ENCODE measurements around the gene ADCY3. TPM values are rescaled to one million over a fixed set of nuclear protein-coding genes. Genes with fewer than 3 reads are reported as not detected.

Gene ADCY3
- total RNA-seq, 1 experiment from 2014 or later, result 71.1 TPM

GRCh38 chr2:24870440-24870839 lies 49.6 kb downstream of the ADCY3 start:
- BruUV-seq (replicated peaks), result no TSS peak
- Histone ChIP-seq H3K79me2 (ENCODE audit: insufficient read depth, low read length) (no peaks in the 10 kb centered on the region; the same call in 1 of the 2 replicates), H4K20me1 (ENCODE audit: insufficient read depth) (no peaks in the 10 kb centered on the region), H3K27ac (ENCODE audit: low read depth, low read length) (no peak overlapping the region), H3K9me2 (ENCODE audit: insufficient read depth) (no peaks in the 10 kb centered on the region), H3K4me1 (ENCODE audit: control insufficient read depth in 1 of 2, insufficient read depth in 2 of 2, low read length in 2 of 2) (no peaks in the 10 kb centered on the region), H3K4me3 (replicated peaks in 1 of 2; ENCODE audit: low read depth in 1 of 2, low read length in 2 of 2) (no peak overlapping the region), H2AFZ (ENCODE audit: low read depth, low read length, poor library complexity, severe bottlenecking) (no peak overlapping the region), H3K4me2 (ENCODE audit: low read length) (no peak overlapping the region), H3K9me3 (ENCODE audit: control insufficient read depth in 1 of 2, insufficient read depth in 1 of 2, low read depth in 1 of 2, low read length in 2 of 2) (no peaks in the 10 kb centered on the region), H3K9ac (ENCODE audit: low read length) (no peak overlapping the region), H3K36me3 (ENCODE audit: control insufficient read depth in 1 of 2, insufficient read depth in 2 of 2, low read length in 2 of 2) (peaks cover 2 to 7% of the 10 kb centered on the region in 2 experiments; a peak in 2 of 4 replicates), H3K27me3 (ENCODE audit: insufficient read depth, low read length) (no peaks in the 10 kb centered on the region)
- POLR2A ChIA-PET, result no interaction called here
- CTCF ChIA-PET, result no interaction called here
- intact Hi-C loops (cut with micrococcal nuclease), result no loop called here
- ATAC-seq, result no peak
- no peak for DNase-seq (ENCODE audit: low read depth, low spot score)
- TF ChIP-seq CBX3 (IDR thresholded peaks at IDR 0.05; ENCODE audit: low read depth), result no peak
- no peak for TF ChIP-seq YY1 (IDR thresholded peaks at IDR 0.05; ENCODE audit: extremely low read depth, insufficient replicate concordance, low read depth, low read length)
- TF ChIP-seq ELF1 (IDR thresholded peaks at IDR 0.05; ENCODE audit: borderline replicate concordance, low read depth), result no peak
- TF ChIP-seq REST (IDR thresholded peaks at IDR 0.05; ENCODE audit: low read depth), result no peak
- TF ChIP-seq JUND (IDR thresholded peaks at IDR 0.05), result no peak
- TF ChIP-seq EGR1 (IDR thresholded peaks at IDR 0.05; ENCODE audit: low read depth), result no peak
- TF ChIP-seq POLR2A (IDR thresholded peaks at IDR 0.05; ENCODE audit: borderline replicate concordance, extremely low read depth, insufficient read depth, insufficient read length), result no peak
- TF ChIP-seq RAD21 (IDR thresholded peaks at IDR 0.05; ENCODE audit: low read depth), result no peak
- no peak for TF ChIP-seq FOSL1 (IDR thresholded peaks at IDR 0.05; ENCODE audit: low read depth)
- TF ChIP-seq POLR2AphosphoS5 (IDR thresholded peaks at IDR 0.05; ENCODE audit: low read depth, low read length), result no peak
- TF ChIP-seq TCF7L2 (IDR thresholded peaks at IDR 0.05; ENCODE audit: borderline replicate concordance, extremely low read depth, insufficient read depth, insufficient read length), result no peak
- no peak for TF ChIP-seq CTCF (IDR thresholded peaks at IDR 0.05 in 2 of 3, conservative IDR thresholded peaks at IDR 0.05 in 1 of 3; ENCODE audit: borderline replicate concordance in 1 of 3, insufficient read depth in 1 of 3, low read depth in 2 of 3, low read length in 2 of 3)
- no peak for TF ChIP-seq ZNF274 (IDR thresholded peaks at IDR 0.05; ENCODE audit: low read depth, low read length)
- no peak for TF ChIP-seq EZH2phosphoT487 (IDR thresholded peaks at IDR 0.05; ENCODE audit: borderline replicate concordance)
- TF ChIP-seq ZBTB33 (IDR thresholded peaks at IDR 0.05; ENCODE audit: extremely low read depth, insufficient replicate concordance, low read length), result no peak
- TF ChIP-seq EZH2 (IDR thresholded peaks at IDR 0.05), result no peak
- TF ChIP-seq SP1 (IDR thresholded peaks at IDR 0.05; ENCODE audit: low read depth), result no peak
- TF ChIP-seq SRF (IDR thresholded peaks at IDR 0.05; ENCODE audit: low read depth), result no peak
- RAD21 ChIA-PET (ENCODE audit: low non-redundant PET in 1 of 2, low total read pairs in 2 of 2, uncharacterized antibody in 2 of 2, unreplicated experiment in 2 of 2), result no interaction called here

Data from HCT116 (cell line).